ENCODE data around the gene DHX8.
"Not testable (repeated sequence)": the region's sequence is repeated elsewhere in the genome, so short reads cannot be mapped to it uniquely, and the experiment has no call there.

The DHX8 gene

DNA sequence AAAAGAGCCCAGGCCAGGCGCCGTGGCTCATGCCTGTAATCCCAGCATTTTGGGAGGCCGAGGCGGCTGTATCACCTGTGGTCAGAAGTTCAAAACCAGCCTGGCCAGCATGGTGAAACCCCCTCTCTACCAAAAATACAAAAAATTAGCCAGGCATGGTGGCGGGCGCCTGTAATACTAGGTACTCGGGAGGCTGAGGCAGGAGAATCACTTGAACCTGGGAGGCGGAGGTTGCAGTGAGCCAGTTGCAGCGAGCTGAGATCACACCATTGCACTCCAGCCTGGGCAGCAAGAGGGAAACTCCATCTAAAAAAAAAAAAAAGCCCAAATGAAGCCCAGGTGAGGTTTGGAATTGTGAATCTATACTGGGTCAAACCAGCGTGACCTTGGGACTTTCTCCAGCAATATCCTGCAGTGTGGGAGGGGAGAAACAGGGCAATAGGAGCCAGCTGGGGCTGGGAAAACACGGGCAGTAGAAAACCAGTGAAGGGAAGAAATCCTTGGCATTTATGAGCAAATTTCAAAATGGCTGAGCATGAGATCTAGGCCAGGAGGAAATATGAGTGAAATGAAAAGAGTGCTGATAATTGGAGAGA is 8.2 kb upstream of the DHX8 start:
- no peak overlapping the region for H3K27ac ChIP-seq (ENCODE audit: low read depth, low read length)
- no peaks in the 10 kb centered on the region for H3K27me3 ChIP-seq (ENCODE audit: control insufficient read depth in 5 of 5, insufficient read depth in 4 of 5, low read length in 5 of 5)

DNA sequence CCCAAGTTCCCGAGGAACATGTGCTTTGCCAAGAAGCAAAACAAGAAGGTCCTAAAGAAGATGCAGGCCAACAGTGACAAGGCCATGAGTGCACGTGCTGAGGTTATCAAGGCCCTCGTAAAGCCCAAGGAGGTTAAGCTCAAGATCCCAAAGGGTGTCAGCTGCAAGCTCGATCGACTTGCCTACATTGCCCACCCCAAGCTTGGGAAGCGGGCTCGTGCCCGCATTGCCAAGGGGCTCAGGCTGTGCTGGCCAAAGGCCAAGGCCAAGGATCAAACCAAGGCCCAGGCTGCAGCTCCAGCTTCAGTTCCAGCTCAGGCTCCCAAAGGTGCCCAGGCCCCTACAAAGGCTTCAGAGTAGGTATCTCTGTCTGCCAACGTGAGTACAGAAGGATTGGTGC is 7.5 kb upstream of the DHX8 start:
- H3K27ac ChIP-seq (ENCODE audit: low read depth, low read length); H3K4me3 ChIP-seq (ENCODE audit: low read depth in 1 of 5, low read length in 5 of 5): not testable (repeated sequence)

More for the DNA sequence above, 8.2 kb upstream of the DHX8 start:
- Histone ChIP-seq H3K4me3 (ENCODE audit: low read depth in 1 of 5, low read length in 5 of 5) (no peak overlapping the region), H3K4me1 (ENCODE audit: control insufficient read depth in 5 of 5, insufficient read depth in 5 of 5, low read length in 5 of 5) (peaks cover 0 to 7% (median 0%) of the 10 kb centered on the region in 5 donors), H3K36me3 (ENCODE audit: control insufficient read depth in 5 of 5, insufficient read depth in 5 of 5, low read length in 5 of 5) (no peaks in the 10 kb centered on the region), H3K9me3 (ENCODE audit: control insufficient read depth in 5 of 5, low read length in 5 of 5) (no peaks in the 10 kb centered on the region), H3K9ac (ENCODE audit: low read length in 5 of 5) (no peak overlapping the region)

DNA sequence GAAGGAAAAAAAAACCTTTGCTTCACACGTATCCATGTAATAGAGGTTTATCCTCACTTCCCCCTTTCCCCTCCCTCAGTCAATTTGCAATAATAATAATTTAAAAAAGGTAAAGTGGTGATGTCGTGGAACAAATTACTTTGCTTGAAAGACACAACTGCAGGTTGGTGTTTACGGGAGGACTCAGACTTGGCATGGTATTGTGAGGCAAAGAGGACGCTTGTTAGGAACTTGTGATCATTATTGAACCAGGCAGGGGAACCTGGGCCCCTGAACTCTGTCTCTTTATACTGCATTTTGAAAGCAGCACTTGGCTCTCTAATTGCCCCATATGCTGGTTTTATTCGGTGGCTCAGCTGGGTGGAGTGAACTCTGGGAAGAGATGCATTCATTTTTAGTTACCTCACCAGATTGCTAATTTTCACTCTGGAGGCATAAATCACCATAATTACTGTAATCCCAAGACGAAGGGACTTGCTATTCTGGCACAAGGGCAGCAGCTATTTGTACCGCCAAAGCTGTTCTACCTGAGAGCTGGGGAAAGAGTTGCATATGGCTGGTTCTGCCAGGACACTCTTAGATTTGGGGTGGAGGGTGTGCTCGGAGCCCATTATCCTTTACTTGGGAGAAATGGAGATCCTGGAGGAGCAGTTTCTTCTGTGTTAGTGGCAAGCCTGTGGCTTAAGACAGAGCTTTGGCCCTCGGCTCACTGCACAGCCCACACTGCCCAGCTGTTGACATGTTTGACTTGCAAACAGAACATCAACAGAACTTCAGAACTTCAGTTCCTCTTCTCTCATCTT is 5.7 kb upstream of the DHX8 start:
- H3K36me3 ChIP-seq (ENCODE audit: control insufficient read depth in 5 of 5, insufficient read depth in 5 of 5, low read length in 5 of 5), result no peaks in the 10 kb centered on the region
- no peak overlapping the region for H3K9ac ChIP-seq (ENCODE audit: low read length in 5 of 5)
- H3K4me3 ChIP-seq (ENCODE audit: low read depth in 1 of 5, low read length in 5 of 5), result no peak overlapping the region
- H3K27me3 ChIP-seq (ENCODE audit: control insufficient read depth in 5 of 5, insufficient read depth in 4 of 5, low read length in 5 of 5), result no peaks in the 10 kb centered on the region
- H3K27ac ChIP-seq (ENCODE audit: low read depth, low read length), result no peak overlapping the region
- no peaks in the 10 kb centered on the region for H3K9me3 ChIP-seq (ENCODE audit: control insufficient read depth in 5 of 5, low read length in 5 of 5)
- peaks cover 0 to 11% (median under 1%) of the 10 kb centered on the region in 5 donors for H3K4me1 ChIP-seq (ENCODE audit: control insufficient read depth in 5 of 5, insufficient read depth in 5 of 5, low read length in 5 of 5)

More for the DNA sequence above, 7.5 kb upstream of the DHX8 start:
- not testable (repeated sequence) for H3K27me3 ChIP-seq (ENCODE audit: control insufficient read depth in 5 of 5, insufficient read depth in 4 of 5, low read length in 5 of 5); H3K36me3 ChIP-seq (ENCODE audit: control insufficient read depth in 5 of 5, insufficient read depth in 5 of 5, low read length in 5 of 5); H3K9me3 ChIP-seq (ENCODE audit: control insufficient read depth in 5 of 5, low read length in 5 of 5); H3K4me1 ChIP-seq (ENCODE audit: control insufficient read depth in 5 of 5, insufficient read depth in 5 of 5, low read length in 5 of 5); H3K9ac ChIP-seq (ENCODE audit: low read length in 5 of 5)

DNA sequence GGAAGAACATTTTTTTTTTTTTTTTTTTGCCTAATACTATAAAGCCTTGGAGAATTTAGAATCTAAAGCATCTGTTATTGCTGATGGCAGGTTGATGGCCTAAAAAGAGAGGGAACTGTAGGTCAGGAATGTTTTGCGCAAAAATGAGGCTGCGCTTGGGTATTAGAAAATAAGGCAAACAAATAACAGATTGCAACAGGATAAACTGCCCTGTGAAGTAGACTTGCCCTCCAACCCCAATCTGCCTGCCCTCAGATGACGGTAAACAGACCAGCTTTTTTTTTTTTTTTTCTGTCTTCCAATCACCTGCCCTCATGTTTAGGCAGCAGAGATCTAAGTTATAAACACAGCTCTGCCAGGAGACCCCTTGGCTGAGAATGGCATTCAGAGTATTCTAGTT is 3.8 kb upstream of the DHX8 start:
- peaks cover 7 to 24% (median 13%) of the 10 kb centered on the region in 5 donors for H3K4me1 ChIP-seq (ENCODE audit: control insufficient read depth in 5 of 5, insufficient read depth in 5 of 5, low read length in 5 of 5)

DNA sequence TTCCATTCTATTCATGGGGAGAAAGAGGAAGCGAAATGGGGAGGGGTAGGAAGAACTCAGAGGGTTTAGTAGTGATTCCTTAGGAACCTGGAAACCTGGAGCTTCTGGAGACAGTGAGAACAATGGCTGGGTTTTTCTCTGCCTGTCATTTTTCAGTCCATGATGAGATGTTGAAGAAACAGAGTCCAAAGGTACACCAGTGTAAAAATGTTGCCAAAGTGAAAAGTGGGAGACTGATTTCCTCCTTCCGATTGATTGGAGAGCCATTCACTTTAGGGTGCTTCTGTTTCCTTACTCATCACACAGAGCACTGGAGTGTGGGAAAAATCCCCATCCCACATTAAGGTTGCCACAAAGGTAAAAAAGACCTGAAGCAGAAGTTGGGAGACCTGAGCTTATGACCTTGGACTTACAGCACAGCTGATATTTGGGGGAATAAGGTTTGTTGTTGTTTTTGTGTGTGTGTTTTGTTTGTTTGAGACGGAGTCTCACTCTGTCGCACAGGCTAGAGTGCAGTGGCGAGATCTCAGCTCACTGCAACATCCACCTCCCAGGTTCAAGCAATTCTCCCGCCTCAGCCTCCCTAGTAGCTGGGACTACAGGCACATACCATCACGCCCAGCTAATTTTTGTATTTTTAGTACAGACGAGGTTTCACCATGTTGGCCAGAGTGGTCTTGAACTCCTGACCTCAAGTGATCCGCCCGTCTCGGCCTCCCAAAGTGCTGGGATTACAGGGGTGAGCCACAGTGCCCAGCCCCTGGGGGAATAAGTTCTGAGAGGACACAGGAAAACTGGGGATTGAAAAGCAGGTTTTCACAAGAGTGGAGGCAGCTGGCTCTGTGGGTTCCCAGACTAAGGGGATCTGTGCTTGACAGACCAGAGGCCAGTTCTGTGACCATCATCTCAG is 1.4 kb upstream of the DHX8 start:
- no peaks in the 10 kb centered on the region for H3K36me3 ChIP-seq (ENCODE audit: control insufficient read depth in 5 of 5, insufficient read depth in 5 of 5, low read length in 5 of 5)
- H3K4me1 ChIP-seq (ENCODE audit: control insufficient read depth in 5 of 5, insufficient read depth in 5 of 5, low read length in 5 of 5), result peaks cover 11 to 39% (median 26%) of the 10 kb centered on the region in 5 donors
- no peak overlapping the region for H3K27ac ChIP-seq (ENCODE audit: low read depth, low read length)
- H3K27me3 ChIP-seq (ENCODE audit: control insufficient read depth in 5 of 5, insufficient read depth in 4 of 5, low read length in 5 of 5), result no peaks in the 10 kb centered on the region
- H3K9me3 ChIP-seq (ENCODE audit: control insufficient read depth in 5 of 5, low read length in 5 of 5), result no peaks in the 10 kb centered on the region
- peak overlapping the region in 1 of 5 donors; percentile 68 for H3K9ac ChIP-seq (ENCODE audit: low read length in 5 of 5)
- no peak overlapping the region for H3K4me3 ChIP-seq (ENCODE audit: low read depth in 1 of 5, low read length in 5 of 5)

More for the DNA sequence above, 3.8 kb upstream of the DHX8 start:
- Histone ChIP-seq H3K36me3 (ENCODE audit: control insufficient read depth in 5 of 5, insufficient read depth in 5 of 5, low read length in 5 of 5) (no peaks in the 10 kb centered on the region), H3K27ac (ENCODE audit: low read depth, low read length) (no peak overlapping the region), H3K27me3 (ENCODE audit: control insufficient read depth in 5 of 5, insufficient read depth in 4 of 5, low read length in 5 of 5) (no peaks in the 10 kb centered on the region), H3K9me3 (ENCODE audit: control insufficient read depth in 5 of 5, low read length in 5 of 5) (no peaks in the 10 kb centered on the region), H3K4me3 (ENCODE audit: low read depth in 1 of 5, low read length in 5 of 5) (no peak overlapping the region), H3K9ac (ENCODE audit: low read length in 5 of 5) (no peak overlapping the region)

DNA sequence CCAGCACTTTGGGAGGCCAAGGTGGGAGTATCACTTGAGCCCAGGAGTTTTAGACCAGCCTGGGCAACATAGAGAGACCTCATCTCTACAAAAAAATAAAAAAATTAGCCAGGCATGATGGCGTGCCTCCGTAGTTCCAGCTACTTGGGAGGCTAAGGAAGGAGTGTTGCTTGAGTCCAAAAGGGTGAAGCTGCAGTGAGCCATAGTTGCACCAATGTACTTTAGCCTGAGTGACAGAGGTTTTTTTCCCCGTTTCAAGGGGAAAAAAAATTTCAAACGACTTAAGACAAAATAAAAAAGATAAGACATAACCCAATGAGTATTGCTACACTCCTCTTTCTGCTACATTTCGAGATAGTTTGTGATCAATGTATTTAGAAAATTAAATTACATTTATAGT is 6.8 kb downstream of the DHX8 start:
- Histone ChIP-seq H3K4me3 (ENCODE audit: low read depth in 1 of 5, low read length in 5 of 5) (no peak overlapping the region), H3K9ac (ENCODE audit: low read length in 5 of 5) (no peak overlapping the region), H3K27ac (ENCODE audit: low read depth, low read length) (no peak overlapping the region), H3K4me1 (ENCODE audit: control insufficient read depth in 5 of 5, insufficient read depth in 5 of 5, low read length in 5 of 5) (peaks cover 3 to 8% (median 5%) of the 10 kb centered on the region in 5 donors), H3K27me3 (ENCODE audit: control insufficient read depth in 5 of 5, insufficient read depth in 4 of 5, low read length in 5 of 5) (no peaks in the 10 kb centered on the region), H3K9me3 (ENCODE audit: control insufficient read depth in 5 of 5, low read length in 5 of 5) (no peaks in the 10 kb centered on the region), H3K36me3 (ENCODE audit: control insufficient read depth in 5 of 5, insufficient read depth in 5 of 5, low read length in 5 of 5) (peaks cover 25 to 56% (median 47%) of the 10 kb centered on the region in 5 donors)

DNA sequence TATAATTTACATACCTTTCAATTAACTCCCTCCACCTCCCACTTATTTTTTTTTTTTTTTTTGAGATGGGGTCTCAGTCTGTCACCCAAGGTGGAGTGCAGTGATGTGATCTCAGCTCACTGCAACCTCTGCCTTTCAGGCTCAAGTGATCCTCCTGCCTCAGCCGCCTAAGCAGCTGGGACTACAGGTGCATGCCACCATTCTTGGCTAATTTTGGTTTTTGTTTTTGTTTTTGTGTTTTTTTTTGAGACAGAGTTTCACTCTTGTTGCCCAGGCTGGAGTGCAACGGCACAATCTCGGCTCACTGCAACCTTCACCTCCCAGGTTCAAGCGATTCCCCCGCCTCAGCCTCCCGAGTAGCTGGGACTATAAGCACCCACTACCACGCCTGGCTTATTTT is 25.7 kb downstream of the DHX8 start:
- not testable (repeated sequence) for H3K27me3 ChIP-seq (ENCODE audit: control insufficient read depth in 5 of 5, insufficient read depth in 4 of 5, low read length in 5 of 5); H3K4me1 ChIP-seq (ENCODE audit: control insufficient read depth in 5 of 5, insufficient read depth in 5 of 5, low read length in 5 of 5); H3K4me3 ChIP-seq (ENCODE audit: low read depth in 1 of 5, low read length in 5 of 5); H3K9ac ChIP-seq (ENCODE audit: low read length in 5 of 5); H3K9me3 ChIP-seq (ENCODE audit: control insufficient read depth in 5 of 5, low read length in 5 of 5); H3K27ac ChIP-seq (ENCODE audit: low read depth, low read length)
- peaks cover 34 to 91% (median 71%) of the 10 kb centered on the region in 5 donors for H3K36me3 ChIP-seq (ENCODE audit: control insufficient read depth in 5 of 5, insufficient read depth in 5 of 5, low read length in 5 of 5)

DNA sequence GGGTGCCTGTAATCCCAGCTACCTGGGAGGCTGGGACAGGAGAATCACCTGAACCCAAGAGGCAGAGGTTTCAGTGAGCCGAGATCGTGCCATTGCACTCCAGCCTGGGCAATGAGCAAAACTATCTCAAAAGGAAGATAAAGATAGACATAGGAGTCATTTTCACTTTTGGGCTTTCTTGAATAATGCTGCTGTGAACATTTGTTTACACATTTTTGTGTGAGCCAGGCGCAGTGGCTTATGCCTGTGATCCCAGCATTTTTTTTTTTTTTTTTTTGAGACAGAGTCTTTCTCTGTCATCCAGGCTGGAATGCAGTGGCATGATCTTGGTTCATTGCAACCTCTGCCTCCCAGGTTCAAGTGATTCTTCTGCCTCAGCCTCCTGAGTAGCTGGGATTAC is 27.4 kb downstream of the DHX8 start:
- not testable (repeated sequence) for H3K27me3 ChIP-seq (ENCODE audit: control insufficient read depth in 5 of 5, insufficient read depth in 4 of 5, low read length in 5 of 5)
- H3K36me3 ChIP-seq (ENCODE audit: control insufficient read depth in 5 of 5, insufficient read depth in 5 of 5, low read length in 5 of 5), result peaks cover 33 to 87% (median 60%) of the 10 kb centered on the region in 5 donors

DNA sequence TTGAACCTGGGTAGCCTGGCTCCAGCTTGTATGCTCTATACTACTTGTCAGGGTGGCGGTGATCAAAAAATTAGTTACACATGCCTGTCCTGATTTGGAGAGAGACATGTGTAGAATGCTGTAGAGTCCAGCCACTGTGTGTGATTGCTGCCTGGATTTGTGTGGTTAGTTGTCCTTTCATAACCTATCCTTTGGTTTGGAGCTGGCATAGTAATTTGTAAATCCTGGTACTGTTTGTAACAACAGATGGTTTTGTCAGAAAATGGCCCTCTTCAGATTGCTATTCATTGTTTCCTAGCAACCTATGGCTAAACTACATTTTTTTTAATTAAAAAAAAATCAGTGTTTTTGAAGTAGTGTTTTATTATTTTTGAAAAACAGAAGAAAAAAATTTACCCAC is 31.9 kb downstream of the DHX8 start:
- Histone ChIP-seq H3K36me3 (ENCODE audit: control insufficient read depth in 5 of 5, insufficient read depth in 5 of 5, low read length in 5 of 5) (peaks cover 38 to 89% (median 68%) of the 10 kb centered on the region in 5 donors), H3K4me3 (ENCODE audit: low read depth in 1 of 5, low read length in 5 of 5) (no peak overlapping the region), H3K27ac (ENCODE audit: low read depth, low read length) (no peak overlapping the region), H3K9me3 (ENCODE audit: control insufficient read depth in 5 of 5, low read length in 5 of 5) (no peaks in the 10 kb centered on the region), H3K4me1 (ENCODE audit: control insufficient read depth in 5 of 5, insufficient read depth in 5 of 5, low read length in 5 of 5) (no peaks in the 10 kb centered on the region), H3K9ac (ENCODE audit: low read length in 5 of 5) (no peak overlapping the region), H3K27me3 (ENCODE audit: control insufficient read depth in 5 of 5, insufficient read depth in 4 of 5, low read length in 5 of 5) (no peaks in the 10 kb centered on the region)

More for the DNA sequence above, 27.4 kb downstream of the DHX8 start:
- H3K4me1 ChIP-seq (ENCODE audit: control insufficient read depth in 5 of 5, insufficient read depth in 5 of 5, low read length in 5 of 5); H3K4me3 ChIP-seq (ENCODE audit: low read depth in 1 of 5, low read length in 5 of 5); H3K9ac ChIP-seq (ENCODE audit: low read length in 5 of 5); H3K9me3 ChIP-seq (ENCODE audit: control insufficient read depth in 5 of 5, low read length in 5 of 5); H3K27ac ChIP-seq (ENCODE audit: low read depth, low read length): not testable (repeated sequence)
